ENCODE results near the gene SRSF9. TPM values are rescaled to one million over a fixed set of nuclear protein-coding genes. Genes with fewer than 3 reads are reported as not detected.
"Not testable (repeated sequence)": the region's sequence is repeated elsewhere in the genome, so short reads cannot be mapped to it uniquely, and the experiment has no call there.

The SRSF9 gene, protein sequence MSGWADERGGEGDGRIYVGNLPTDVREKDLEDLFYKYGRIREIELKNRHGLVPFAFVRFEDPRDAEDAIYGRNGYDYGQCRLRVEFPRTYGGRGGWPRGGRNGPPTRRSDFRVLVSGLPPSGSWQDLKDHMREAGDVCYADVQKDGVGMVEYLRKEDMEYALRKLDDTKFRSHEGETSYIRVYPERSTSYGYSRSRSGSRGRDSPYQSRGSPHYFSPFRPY
- 167 TPM for polyA plus RNA-seq (2012; ENCODE audit: missing spikeins)

- peak; percentile 94 for FAIRE-seq
- TF ChIP-seq POLR2A (IDR thresholded peaks at IDR 0.05; ENCODE audit: low read depth, low read length) (peak; percentile 91), POLR2AphosphoS5 (IDR thresholded peaks at IDR 0.05; ENCODE audit: low read depth, low read length) (no peak; the same call in 1 of the 2 replicates), TAF1 (IDR thresholded peaks at IDR 0.05; ENCODE audit: borderline replicate concordance, low read depth, low read length) (peak; percentile 71; the same call in 1 of the 2 replicates)
Observed at GRCh38 chr12:120469450-120470149, at the start of gene SRSF9. Gene SRSF9, minus strand, starts transcription at chr12:120469748. Its CDS starts 139 bp downstream, at chr12:120469609.

GRCh38 chr12:120519324-120519723 lies 49.8 kb upstream of the SRSF9 start:
- not testable (repeated sequence) for FAIRE-seq; DNase-seq (ENCODE audit: insufficient read length)

More at GRCh38 chr12:120469450-120470149, at the start of gene SRSF9:
- DNase-seq (ENCODE audit: insufficient read length) = peak; percentile 98

DNA sequence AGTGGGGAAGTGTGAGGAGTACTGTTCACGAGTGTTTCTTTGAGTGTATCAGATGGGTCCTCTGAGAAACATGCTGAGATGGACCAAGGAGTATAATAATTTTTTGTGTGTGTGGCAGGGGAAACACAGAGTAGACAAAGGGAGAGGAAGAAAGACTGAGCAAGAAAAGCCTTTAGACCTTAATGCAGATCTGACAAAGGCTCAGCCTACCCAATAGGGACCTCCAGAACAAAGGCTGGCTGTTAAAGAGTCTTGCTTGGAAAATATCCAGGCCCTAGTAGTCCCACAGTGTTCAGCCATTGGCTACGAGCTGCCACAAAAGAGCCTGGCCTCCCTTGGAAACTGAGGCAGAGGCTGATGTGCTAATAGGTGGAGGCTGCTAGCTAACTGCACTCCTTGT lies 45.9 kb upstream of the SRSF9 start:
- FAIRE-seq = no peak
- TF ChIP-seq TAF1 (IDR thresholded peaks at IDR 0.05; ENCODE audit: borderline replicate concordance, low read depth, low read length) (no peak), POLR2A (IDR thresholded peaks at IDR 0.05; ENCODE audit: low read depth, low read length) (no peak), POLR2AphosphoS5 (IDR thresholded peaks at IDR 0.05; ENCODE audit: low read depth, low read length) (no peak)
- DNase-seq (ENCODE audit: insufficient read length) = no peak

DNA sequence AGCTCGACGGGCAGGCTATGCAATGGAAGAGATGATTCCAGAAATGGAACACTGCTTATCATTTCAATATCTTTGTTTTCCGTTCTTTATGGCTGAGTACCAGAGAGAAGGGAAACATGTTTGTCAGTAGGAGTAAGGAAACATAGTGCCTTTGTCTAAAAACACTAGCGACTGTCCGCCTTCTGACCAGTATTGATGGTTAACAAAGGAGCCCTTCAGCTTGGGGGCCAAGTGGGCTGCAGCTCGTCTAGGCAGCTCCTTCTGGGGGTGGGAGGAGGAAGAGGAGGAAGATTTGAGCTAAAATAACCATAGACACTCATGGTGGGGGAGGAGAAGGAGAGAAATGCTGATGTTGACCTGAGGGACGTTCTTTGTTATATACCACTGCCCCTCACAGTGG lies 44.5 kb upstream of the SRSF9 start:
- TF ChIP-seq POLR2AphosphoS5 (IDR thresholded peaks at IDR 0.05; ENCODE audit: low read depth, low read length) (no peak), TAF1 (IDR thresholded peaks at IDR 0.05; ENCODE audit: borderline replicate concordance, low read depth, low read length) (no peak), POLR2A (IDR thresholded peaks at IDR 0.05; ENCODE audit: low read depth, low read length) (no peak)
- FAIRE-seq (no peak), DNase-seq (ENCODE audit: insufficient read length) (no peak)

GRCh38 chr12:120508537-120508936 lies 39.0 kb upstream of the SRSF9 start:
- DNase-seq (ENCODE audit: insufficient read length) = no peak
- no peak for TF ChIP-seq POLR2A (IDR thresholded peaks at IDR 0.05; ENCODE audit: low read depth, low read length)
- TF ChIP-seq POLR2AphosphoS5 (IDR thresholded peaks at IDR 0.05; ENCODE audit: low read depth, low read length) = no peak
- TF ChIP-seq TAF1 (IDR thresholded peaks at IDR 0.05; ENCODE audit: borderline replicate concordance, low read depth, low read length) = no peak
- FAIRE-seq = no peak

DNA sequence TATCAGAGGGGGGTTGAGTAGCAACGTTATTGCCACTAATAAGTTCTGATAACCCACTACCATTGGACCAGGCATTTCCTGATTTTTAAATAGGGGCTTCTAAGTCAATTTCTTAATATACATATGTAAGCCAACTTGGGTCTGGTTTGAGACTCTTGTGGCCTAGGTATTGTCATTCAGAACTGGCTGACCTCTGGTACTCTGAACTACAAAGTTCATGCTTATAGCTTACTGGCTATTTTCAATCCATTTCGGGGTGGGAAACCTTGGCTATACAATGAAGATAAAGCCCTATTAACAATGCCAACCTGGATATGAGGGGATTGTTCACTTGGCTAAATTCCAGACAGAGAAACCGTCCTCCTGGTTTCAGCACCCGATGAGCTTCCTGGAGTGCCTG lies 35.0 kb upstream of the SRSF9 start:
- FAIRE-seq (no peak), DNase-seq (ENCODE audit: insufficient read length) (no peak)
- TF ChIP-seq TAF1 (IDR thresholded peaks at IDR 0.05; ENCODE audit: borderline replicate concordance, low read depth, low read length) = no peak
- TF ChIP-seq POLR2A (IDR thresholded peaks at IDR 0.05; ENCODE audit: low read depth, low read length) = no peak
- no peak for TF ChIP-seq POLR2AphosphoS5 (IDR thresholded peaks at IDR 0.05; ENCODE audit: low read depth, low read length)

DNA sequence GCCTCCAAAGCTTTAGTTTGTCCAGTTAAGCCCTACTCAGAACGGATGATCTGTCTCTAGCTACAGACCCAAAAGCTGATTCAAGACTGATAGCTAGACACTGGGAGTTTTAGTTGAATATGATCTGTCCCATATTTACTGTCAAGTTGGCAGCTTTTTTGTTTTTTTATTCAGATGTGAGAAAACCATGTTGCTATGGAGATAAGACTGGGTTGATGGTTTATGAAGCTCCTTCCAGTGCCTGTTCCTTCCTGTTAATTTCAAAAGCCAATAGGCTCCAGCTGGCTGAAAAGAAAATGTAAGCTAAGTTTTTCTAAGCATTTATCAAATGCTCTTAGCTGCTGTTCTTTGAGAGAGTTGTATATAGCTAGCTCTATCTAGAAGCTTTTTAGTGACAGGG lies 31.0 kb upstream of the SRSF9 start:
- FAIRE-seq (no peak), DNase-seq (ENCODE audit: insufficient read length) (no peak)
- no peak for TF ChIP-seq POLR2A (IDR thresholded peaks at IDR 0.05; ENCODE audit: low read depth, low read length)
- no peak for TF ChIP-seq TAF1 (IDR thresholded peaks at IDR 0.05; ENCODE audit: borderline replicate concordance, low read depth, low read length)
- no peak for TF ChIP-seq POLR2AphosphoS5 (IDR thresholded peaks at IDR 0.05; ENCODE audit: low read depth, low read length)

DNA sequence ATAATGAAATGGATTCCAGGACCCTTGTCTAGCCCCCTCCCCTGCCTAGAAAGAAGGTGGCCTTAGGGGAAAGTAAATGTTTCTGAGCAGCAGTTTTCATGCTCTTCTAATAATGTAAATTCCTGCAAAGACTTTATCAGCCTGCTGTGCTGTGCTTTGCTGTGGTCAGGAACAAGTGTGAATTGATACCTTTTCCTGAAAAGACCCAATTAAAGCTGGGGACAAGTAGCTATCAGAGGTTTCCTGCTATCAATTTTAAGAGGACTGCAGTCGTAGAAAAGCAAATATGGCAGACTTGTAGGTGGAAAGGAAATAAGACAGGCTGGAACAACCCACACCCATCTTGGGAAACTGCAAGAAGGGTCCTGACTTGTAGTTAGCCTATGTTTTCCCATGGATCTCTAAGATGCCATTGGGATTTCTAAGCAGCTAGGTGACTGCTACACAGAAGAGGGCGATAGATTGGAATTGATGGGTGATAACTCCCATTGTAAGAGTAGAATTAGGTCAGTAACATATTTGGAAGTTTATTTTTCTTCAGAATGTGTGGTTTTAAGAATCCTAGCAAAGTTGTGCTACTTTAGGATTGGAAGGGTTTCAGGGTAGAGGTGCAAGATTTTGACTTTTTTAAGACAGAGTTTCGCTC lies 29.4 kb upstream of the SRSF9 start:
- FAIRE-seq = no peak
- TF ChIP-seq TAF1 (IDR thresholded peaks at IDR 0.05; ENCODE audit: borderline replicate concordance, low read depth, low read length) (no peak), POLR2AphosphoS5 (IDR thresholded peaks at IDR 0.05; ENCODE audit: low read depth, low read length) (no peak), POLR2A (IDR thresholded peaks at IDR 0.05; ENCODE audit: low read depth, low read length) (no peak)

GRCh38 chr12:120497524-120498150 lies 28.1 kb upstream of the SRSF9 start:
- FAIRE-seq (no peak), DNase-seq (ENCODE audit: insufficient read length) (no peak)
- no peak for TF ChIP-seq TAF1 (IDR thresholded peaks at IDR 0.05; ENCODE audit: borderline replicate concordance, low read depth, low read length)
- TF ChIP-seq POLR2A (IDR thresholded peaks at IDR 0.05; ENCODE audit: low read depth, low read length) = no peak
- no peak for TF ChIP-seq POLR2AphosphoS5 (IDR thresholded peaks at IDR 0.05; ENCODE audit: low read depth, low read length)

More for the DNA sequence above, 29.4 kb upstream of the SRSF9 start:
- DNase-seq (ENCODE audit: insufficient read length) = no peak

GRCh38 chr12:120496413-120497340 lies 27.1 kb upstream of the SRSF9 start:
- DNase-seq (ENCODE audit: insufficient read length) (peak; percentile 50), FAIRE-seq (peak; percentile 62)
- TF ChIP-seq POLR2A (IDR thresholded peaks at IDR 0.05; ENCODE audit: low read depth, low read length) (no peak), TAF1 (IDR thresholded peaks at IDR 0.05; ENCODE audit: borderline replicate concordance, low read depth, low read length) (no peak), POLR2AphosphoS5 (IDR thresholded peaks at IDR 0.05; ENCODE audit: low read depth, low read length) (no peak)

Measured in GM12892 (cell line).